Head of caudate nucleus (tissue), 42 donors: ENCODE results near the gene SCGB1A1.
"Not testable (repeated sequence)": the region's sequence is repeated elsewhere in the genome, so short reads cannot be mapped to it uniquely, and the experiment has no call there.

Experiments used
- DNase-seq, 42 donors: peaks; one replicate each; pipeline versions ENCODE4 v3.0.0 to v3.0.0-alpha.2; 2020 to 2021; ENCODE audit warnings: mixed read lengths in 7 of 42
- intact Hi-C: fragments of 100-400 bp; cut with DNase I; formaldehyde crosslinking; loops from one replicate; pipeline ENCODE4 v1.15.0; 2022

Gene SCGB1A1

DNA sequence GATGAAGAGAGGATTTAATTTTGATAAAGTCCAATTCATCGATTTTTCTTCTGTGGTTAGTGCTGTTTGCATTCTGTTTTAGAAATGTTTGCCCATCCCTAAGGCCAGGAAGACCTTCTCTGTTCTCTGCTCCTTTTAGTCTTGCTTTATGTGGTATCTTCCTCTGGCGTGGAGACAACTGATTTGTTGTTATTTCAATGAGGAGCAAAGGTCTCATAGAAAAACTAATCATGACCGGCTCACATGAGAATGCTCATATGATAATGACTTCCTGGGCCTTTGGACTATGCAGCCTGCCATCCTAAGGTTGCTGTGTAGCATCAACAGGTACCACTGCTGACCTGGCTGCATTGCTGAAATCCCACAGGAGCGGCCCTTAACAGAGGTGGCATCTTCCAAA, 19.8 kb downstream of the SCGB1A1 start:
- intact Hi-C loops: no loop called here
- no peak for DNase-seq

DNA sequence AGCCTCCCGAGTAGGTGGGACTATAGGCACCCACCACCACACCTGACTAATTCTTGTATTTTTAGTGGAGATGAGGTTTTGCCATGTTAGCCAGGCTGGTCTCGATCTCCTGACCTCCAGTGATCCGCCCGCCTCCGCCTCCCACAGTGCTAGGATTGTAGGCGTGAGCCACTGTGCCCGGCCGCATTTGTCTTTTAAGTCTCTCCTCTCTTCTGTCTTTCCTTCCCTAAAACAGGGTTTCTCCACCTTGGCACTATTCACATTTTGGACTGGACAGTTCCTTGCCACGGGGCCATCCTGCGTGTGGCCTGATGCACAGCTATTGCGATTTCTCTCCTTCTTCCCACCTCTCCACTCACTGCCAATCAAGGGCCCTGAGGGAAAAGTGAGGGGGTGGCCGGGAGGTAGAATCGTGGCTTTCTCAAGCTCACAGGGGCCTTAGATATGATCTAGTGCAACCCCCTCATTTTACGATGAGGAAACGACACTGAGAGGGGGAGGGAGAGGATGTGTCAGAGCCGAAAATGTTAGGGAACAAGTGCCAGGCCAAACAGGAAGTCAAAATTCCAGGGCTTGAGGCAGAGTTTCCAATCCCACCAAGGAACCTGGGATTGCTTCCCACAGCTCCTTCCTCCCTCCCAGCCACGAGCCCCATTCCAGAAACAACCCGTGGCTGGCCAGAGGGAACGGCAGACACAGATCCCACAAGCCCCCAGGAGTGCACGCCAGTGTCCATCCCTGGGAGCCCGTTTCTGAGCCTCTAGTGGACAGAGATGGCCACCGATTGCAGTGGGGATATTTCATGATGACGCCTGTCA, 21.2 kb downstream of the SCGB1A1 start:
- intact Hi-C loops: no loop called here
- DNase-seq: peak in 27 of 42 donors; percentile 19 to 71 (median 35)

- intact Hi-C loops: no loop called here
- DNase-seq: peak in 4 of 42 donors; percentile 14 to 46 (median 39)
Measured at GRCh38 chr11:62443390-62444235, 24.8 kb downstream of the SCGB1A1 start.

- peak; percentile 26 to 88 (median 67) for DNase-seq
- intact Hi-C loops: no loop called here
Measured at GRCh38 chr11:62444236-62444833, 25.5 kb downstream of the SCGB1A1 start.

GRCh38 chr11:62444835-62445234, 26.0 kb downstream of the SCGB1A1 start:
- no peak for DNase-seq
- intact Hi-C loops: loop anchor here (5.0 kb wide), 1 partner anchor 57 kb away; no protein-coding TSS in a partner anchor

DNA sequence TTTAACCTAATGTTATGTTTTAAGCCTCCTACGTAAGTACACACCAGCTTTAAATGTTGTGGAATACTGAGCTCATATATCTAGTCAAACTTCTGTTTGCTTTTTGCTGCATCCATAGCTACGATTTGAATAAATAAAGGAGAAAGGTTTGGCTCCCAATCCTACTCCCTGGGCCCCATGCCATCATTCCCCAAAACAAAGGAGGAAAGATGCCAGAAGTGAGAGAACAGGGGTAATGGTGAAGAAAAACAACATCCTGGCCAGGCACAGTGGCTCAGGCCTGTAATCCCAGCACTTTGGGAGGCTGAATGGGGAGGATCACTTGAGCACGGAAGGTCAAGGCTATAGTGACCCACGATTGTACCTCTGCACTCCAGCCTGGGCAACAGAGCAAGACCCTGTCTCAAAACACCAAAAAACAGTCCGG, 26.5 kb downstream of the SCGB1A1 start:
- intact Hi-C loops: loop anchor here (5.0 kb wide), 1 partner anchor 57 kb away; no protein-coding TSS in a partner anchor
- DNase-seq: no peak

DNA sequence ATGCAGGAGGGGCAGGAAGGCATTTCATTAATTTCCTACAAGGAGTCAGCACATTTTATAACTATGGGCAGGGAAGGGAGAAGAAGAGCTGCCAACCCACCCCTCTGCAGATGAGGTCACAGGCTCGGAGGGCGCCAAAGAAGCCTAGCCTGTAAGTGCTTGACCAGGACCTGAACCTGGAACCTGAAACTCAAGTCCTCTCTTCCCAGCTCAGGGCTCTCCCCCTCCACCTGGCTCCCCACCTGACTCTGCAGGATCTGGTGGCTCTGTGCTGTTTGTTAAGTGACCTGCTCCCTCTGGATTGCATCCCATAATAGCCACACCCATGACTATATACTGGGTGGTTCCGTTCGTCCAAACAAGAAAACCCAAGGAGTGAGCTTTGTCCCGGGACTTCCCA, 27.3 kb downstream of the SCGB1A1 start:
- DNase-seq: no peak
- intact Hi-C loops: loop anchor here (5.0 kb wide), 1 partner anchor 56 kb away; no protein-coding TSS in a partner anchor

DNA sequence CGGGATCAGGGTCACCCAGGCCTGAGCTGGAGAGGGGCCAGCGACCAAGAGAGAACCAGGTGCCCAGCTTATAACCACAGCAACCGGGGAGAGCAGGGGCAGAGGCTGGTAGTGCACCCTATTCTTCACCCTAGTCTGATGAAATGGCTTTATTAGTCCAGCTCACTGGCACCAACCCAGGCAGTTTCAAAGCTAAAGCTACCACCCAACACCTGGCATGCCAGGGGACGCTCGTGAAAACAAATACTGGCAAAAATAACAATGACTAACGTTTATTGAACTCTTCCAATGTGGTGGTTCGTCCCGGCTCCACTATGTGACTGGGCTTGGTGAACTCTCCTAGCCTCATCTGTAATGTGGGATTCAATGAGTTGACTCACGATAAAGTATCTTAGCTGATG, 30.6 kb downstream of the SCGB1A1 start:
- intact Hi-C loops: loop anchor here (5.0 kb wide), 1 partner anchor 53 kb away; no protein-coding TSS in a partner anchor
- DNase-seq: no peak

DNA sequence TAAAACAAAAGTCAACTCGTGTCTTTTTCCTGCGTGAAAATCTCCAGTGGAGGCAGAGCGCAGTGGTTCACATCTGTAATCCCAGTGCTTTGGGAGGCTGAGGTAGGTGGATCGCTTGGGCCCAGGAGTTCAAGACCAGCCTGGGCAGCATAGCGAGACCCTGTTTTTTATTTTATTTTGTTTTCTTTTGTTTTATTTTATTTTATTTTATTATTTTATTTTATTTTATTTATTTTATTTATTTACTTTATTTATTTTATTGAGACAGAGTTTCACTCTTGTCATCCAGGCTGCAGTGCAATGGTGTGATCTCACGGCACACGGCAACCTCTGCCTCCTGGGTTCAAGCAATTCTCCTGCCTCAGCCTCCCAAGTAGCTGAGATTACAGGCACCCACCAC, 31.1 kb downstream of the SCGB1A1 start:
- not testable (repeated sequence) for DNase-seq
- intact Hi-C loops: loop anchor here (5.0 kb wide), 1 partner anchor 52 kb away; no protein-coding TSS in a partner anchor

DNA sequence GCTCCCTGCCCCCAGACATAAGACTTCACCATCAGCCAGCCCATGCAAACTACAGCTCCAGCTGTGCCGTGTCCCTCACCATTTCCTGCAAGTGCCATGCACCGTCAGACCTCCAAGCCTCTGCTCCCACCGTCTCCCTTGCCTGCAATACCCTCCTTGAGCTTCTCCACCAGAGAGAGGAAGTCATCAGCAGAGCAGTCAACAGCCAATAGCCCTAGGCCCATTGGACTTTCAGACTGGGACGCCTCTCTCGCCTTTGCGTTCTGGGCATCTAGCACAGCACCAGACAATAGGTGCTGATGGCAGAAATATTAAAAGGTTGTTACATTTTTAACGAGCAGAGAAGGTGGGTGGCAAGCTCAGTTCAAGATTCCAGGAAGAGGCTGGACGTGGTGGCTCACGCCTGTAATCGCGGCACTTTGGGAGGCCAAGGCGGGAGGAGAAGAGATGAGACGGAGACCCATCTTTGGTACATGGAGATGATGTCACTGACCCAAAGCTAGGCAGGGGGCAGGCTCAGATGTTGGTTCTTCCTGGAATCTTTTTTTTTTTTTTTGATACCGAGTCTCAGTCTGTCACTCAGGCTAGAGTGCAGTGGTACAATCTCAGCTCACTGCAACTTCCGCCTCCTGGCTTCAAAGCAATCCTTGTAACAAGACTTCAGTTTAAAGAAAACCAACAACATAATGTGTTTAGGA, 31.9 kb downstream of the SCGB1A1 start:
- intact Hi-C loops: no loop called here
- DNase-seq: no peak

DNA sequence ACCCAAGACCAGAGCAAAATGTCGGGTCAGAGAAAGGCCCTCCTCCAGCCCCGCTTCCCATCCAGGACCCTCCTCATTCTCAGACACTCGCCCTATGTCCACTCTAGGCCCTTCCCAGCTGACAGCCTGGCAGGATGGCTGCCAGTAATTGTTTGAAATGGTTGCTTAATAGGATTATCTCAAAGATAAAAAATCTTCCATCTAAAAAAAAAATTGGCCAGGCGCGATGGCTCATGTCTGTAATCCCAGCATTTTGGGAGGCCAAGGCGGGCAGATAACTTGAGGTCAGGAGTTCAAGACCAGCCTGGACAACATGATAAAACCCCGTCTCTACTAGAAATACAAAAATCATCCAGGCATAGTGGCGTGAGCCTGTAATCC, 32.4 kb downstream of the SCGB1A1 start:
- intact Hi-C loops: no loop called here
- DNase-seq: no peak

GRCh38 chr11:62452261-62452660, 33.4 kb downstream of the SCGB1A1 start:
- intact Hi-C loops: no loop called here
- DNase-seq: no peak

- DNase-seq: no peak
- intact Hi-C loops: no loop called here
Measured at GRCh38 chr11:62452839-62453468, 34.1 kb downstream of the SCGB1A1 start.

DNA sequence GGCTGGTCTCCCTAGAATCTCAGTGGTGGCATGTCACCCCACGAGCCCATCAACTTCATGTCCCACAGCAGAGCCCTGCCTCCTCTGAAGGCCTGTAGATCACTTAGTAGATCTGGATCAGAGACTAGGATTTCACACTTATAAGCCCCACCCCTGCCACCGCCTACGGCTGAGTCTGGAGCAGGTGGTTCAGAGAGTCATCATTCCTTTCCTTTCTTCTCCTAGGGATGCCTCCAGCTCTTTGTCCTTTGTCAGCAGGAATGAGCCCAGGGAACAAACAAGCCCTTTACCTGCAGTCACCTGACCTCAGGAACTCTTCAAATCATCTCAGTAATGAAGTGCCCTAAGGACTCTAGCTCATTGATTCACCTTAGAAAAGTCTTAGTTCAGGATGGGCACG, 37.8 kb downstream of the SCGB1A1 start:
- intact Hi-C loops: no loop called here
- DNase-seq: no peak

GRCh38 chr11:62457478-62457877, 38.6 kb downstream of the SCGB1A1 start:
- intact Hi-C loops: no loop called here

GRCh38 chr11:62458212-62459002, 39.6 kb downstream of the SCGB1A1 start:
- intact Hi-C loops: no loop called here
- no peak for DNase-seq

More at GRCh38 chr11:62457478-62457877, 38.6 kb downstream of the SCGB1A1 start:
- DNase-seq: no peak

- intact Hi-C loops: no loop called here
- DNase-seq: no peak
Measured at GRCh38 chr11:62459080-62459479, 40.2 kb downstream of the SCGB1A1 start.
